HG03558 (cell line): ENCODE measurements around the gene GAMT.
A peak's percentile ranks its signal among the peaks of the same experiment; 100 is the strongest.

Experiments
- ATAC-seq: cut with Tn5 transposase; IDR thresholded peaks from one replicate; pipeline ENCODE4 v1.9.1; 2021; ENCODE audit warnings: moderate number of reproducible peaks; ENCODE audit not compliant: unreplicated experiment; ENCODE audit errors: extremely low read depth

Gene GAMT

GRCh38 chr19:1406774-1407527 is 5.6 kb upstream of the GAMT start:
- peak; percentile 45 for ATAC-seq

GRCh38 chr19:1402411-1403070 is 1.2 kb upstream of the GAMT start:
- no peak for ATAC-seq

DNA sequence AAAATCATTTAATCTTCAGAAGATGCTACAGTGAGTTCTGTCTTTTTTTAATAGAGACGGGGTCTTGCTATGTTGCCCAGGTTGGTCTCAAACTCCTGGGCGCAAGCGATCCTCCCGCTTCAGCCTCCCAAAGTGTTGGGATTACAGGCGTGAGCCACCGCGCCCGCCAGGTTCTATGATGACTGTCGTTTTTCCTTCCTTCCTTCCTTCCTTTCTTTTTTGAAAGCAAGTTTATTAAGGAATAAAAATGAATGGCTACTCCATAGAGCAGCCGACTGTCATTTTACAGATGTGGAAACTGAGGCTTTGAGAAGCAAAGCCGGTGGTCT is 511 bp upstream of the GAMT start:
- no peak for ATAC-seq

- no peak for ATAC-seq
Measured at GRCh38 chr19:1400281-1401137, 833 bp downstream of the GAMT start.

- ATAC-seq: no peak
Measured at GRCh38 chr19:1399745-1400144, 1.6 kb downstream of the GAMT start.

DNA sequence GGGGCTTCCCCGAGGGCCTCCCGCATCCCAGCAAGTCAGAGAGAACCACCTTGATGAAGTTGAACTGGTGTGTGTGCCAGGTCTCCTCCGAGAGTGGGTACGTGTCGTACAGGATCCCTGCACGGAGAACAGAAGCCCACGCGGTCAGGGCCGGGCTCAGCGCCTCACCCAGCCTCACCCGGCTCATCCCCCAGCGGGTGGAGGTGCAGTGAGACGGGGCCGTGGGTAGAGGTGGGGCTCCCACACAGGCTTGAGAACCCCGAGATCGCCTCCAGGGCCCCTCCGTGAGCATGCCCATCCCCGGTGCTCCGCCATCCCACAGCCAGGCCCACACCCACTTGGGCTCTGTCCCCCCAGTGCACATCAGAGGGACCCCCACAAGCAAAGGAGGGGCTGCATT is 2.3 kb downstream of the GAMT start:
- ATAC-seq: no peak

DNA sequence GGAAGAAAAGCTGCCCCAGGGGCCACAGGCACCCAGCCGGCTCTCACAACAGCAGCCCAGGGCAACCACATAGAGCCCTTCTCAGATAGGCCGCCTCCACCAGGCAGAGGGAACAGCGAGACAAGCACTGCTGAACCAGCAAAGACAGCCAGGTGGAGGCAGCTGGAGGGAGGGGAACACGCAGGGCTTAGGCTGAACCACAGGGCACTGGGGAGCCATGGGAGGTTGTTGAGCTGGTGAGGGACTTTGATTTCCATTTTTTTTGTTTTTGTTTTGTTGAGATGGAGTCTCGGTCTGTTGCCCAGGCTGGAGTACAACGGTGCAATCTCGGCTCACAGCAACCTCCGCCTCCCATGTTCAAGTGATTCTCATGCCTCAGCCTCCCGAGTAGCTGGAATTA is 3.5 kb downstream of the GAMT start:
- no peak for ATAC-seq

DNA sequence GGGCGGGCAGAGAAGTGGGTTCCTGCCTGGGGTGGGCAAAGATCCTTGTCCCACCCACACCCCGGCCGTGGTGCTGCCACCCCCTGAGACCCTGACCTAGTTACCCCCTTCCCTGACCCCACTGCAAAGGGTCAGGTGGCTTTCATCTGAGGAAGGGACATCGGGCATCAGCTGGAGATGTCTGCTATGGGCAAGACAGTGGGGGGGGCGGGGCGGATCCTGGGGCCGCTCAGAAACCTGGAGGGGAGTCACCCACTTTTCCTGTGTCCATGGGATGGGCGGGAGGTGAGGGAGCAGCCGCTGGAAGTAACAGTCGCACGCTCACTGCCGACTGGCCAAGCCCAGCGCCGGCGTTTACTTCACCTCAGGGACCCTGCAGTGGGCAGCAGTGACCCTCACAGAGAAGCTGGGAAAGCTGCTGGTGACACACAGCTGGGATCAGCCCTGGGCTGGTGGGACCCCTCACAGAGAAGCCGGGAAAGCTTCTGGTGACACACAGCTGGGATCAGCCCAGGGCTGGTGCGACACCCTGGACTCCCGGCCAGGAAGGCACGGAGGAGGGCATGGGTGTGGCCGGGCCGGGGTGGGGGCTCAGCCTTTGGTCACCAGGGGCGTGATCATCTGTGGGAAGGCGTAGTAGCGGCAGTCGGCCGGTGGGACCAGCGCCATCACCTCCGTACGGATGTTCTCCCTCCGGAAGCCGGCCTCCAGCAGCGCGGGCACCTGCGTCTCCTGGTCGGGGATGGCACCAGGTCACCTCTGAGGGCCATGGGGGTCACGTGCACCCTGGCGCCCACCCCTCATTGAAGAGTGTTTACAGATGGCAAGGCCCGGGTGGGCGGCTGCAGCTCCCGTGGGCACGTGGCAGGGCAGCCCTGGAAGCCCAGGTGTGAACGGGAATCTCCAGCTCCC is 4.3 kb downstream of the GAMT start:
- no peak for ATAC-seq

GRCh38 chr19:1396019-1396767 is 5.1 kb downstream of the GAMT start:
- no peak for ATAC-seq

DNA sequence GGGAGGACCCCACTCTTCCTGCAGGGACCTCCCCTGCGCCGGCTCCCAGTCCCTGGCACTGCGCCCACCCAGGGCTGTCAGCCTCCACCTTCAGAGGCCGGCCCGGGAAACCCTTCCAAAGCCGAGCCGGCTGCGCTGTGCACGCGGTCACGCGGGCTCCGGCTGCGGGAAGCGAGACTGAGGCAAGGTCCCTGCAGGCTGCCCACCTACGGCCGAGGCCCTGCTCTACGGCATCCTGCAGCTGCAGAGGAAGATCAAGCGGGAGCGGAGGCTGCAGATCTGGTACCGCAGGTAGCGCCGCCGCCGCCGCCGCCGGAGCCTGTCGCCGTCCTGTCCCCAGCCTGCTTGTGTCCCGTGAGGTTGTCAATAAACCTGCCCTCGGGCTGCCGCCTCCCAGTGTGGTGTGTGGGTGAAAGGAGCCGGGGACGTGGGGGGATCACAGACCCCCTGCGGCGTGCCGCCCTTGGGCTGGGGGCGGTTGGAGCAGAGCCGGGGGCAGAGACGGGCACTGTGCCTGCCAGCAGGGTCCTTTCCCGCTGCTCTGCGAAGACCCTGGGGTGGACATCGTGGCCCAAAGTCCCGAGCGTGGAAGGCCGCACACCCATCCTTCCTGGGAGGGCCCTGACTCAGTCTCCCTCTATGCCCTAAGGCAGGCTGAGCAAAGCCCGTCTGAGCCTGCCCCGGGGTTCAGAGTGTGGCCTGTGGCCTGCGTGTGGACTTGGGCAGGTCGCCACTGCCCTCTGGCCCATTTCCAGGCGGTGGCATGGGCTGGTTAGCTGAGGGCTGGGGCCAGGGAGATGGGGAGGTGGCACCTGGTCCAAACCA is 5.9 kb downstream of the GAMT start:
- ATAC-seq: no peak

DNA sequence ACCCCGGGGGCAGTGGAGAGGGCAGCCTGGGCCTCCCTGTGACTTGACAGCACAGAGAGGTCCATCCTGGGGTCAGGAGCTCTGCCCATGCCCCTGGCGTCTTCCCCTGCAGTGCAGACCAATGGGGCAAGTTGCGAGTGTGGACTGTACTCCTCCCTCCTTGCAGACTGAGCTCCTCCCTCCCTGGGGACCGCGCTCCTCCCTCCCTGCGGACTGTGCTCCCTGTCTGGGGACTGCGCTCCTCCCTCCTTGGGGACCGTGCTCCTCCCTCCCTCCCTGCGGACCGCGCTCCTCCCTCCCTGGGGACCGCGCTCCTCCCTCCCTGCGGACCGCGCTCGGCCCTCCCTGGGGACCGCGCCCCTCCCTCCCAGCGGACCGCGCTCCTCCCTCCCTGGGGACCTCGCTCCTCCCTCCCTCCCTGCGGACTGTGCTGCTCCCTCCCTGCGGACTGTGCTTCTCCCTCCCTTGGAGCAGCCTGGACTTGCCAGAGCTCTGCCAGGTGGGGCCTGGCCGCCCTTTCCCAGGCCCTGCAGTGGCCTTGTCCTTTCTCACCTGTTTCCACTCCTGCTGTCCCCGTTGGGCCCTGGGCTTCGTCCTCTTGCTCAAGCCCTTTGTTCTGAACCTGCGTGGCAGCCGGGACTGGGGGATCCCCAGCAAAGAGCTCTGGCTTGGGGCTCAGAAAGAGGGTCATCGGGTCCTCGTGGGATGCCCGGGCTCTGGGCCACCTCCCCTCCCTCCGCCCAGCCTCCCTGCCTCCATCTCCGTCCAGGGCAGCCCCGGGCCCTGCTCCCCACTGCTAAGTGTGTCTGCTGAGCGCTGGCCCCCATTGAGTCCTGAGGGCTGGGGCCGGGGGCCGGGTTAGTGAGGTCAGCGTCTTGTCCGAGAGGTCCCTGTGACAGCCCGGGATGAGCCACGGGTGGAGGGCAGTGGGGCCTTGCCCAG is 6.8 kb downstream of the GAMT start:
- no peak for ATAC-seq

DNA sequence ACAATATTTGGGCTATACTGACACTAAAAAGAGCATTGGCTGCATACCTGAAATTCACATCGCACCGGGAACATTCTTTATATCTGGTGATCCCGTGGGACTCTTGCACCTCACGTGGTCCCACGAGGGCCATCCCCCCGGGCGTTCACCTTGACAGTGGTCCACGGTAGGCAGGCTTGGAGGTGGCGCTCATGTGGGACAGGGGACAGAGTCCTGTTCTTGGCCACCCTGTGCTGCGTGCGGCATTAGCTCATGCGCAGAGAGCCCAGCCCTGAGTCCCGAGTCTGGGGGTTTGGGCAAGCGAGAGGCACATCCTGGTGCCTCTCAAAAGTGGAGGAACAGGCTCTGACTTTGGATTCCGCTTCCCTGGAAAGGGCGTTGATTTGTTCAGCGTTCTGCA is 7.5 kb downstream of the GAMT start:
- no peak for ATAC-seq

DNA sequence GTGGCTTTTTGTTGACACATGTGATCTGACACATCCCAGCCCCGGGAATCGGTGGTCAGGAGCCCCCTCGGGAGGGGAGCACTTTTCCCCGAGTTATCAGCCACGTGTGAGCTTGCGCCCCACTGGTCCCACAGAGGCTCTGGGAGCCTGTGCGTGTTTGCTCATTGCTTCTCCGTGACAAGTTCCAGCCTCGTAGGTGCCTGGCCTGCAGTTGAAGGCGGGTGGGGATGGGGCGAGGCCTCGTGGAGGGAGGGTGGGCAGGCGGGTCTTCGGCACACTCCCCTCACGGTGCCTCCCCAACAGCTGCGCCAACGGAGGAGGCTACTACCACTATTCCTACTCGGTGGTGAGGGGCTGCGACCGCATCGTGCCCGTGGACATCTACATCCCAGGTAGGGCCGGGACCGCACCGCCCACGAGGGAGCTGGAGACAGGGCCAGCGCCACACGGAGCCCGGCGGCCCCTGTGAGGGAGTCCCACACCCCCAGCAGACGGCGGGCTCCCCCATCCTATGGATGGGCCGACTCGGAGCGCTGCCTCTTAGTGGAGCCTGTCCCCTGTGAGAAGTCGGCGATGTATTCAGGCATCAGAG is 8.3 kb downstream of the GAMT start:
- ATAC-seq: no peak

DNA sequence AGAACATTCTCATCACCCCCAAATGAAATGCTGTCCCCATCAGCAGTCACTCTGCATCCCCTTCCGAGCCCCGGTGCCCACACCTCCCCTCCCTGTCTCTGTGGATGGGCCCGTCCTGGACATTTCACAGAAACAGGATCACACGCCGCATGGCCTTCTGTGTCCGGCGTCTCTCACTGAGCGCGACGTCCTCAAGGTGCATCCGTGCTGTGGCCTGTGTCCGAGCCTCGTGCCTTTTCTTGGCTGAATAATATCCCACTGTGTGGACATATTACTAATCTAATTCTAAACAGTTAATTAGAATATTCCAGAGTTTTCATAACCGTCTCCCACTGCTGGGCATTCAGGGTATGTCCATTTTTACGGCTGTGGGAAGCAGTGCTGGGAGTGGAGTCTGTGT is 8.9 kb downstream of the GAMT start:
- ATAC-seq: no peak

- no peak for ATAC-seq
Measured at GRCh38 chr19:1390890-1391423, 10.4 kb downstream of the GAMT start.

- ATAC-seq: no peak
Measured at GRCh38 chr19:1389033-1389940, 12.1 kb downstream of the GAMT start.
